ENCODE measurements around the gene RMDN3. TPM values are rescaled to one million over a fixed set of nuclear protein-coding genes. Genes with fewer than 3 reads are reported as not detected.

Gene RMDN3
- total and polyA plus RNA-seq, 9 of the 15 experiments (the other 6 are each of a cell fraction or from before 2014, with no cell fraction given), result 8.1 to 38.2 (median 25.9) TPM

GRCh38 chr15:40694688-40695468 is 60.2 kb downstream of the RMDN3 start, which contains the start of gene RAD51 (continued):
- TF ChIP-seq FOXO4 (CRISPR knock-in tag; IDR thresholded peaks at IDR 0.05) (no peak), RB1 (IDR thresholded peaks at IDR 0.05; ENCODE audit: low read depth) (no peak; the same call in 1 of the 2 replicates), POLR2G (IDR thresholded peaks at IDR 0.05; ENCODE audit: low read depth, low read length) (peak; percentile 97), CCNT2 (IDR thresholded peaks at IDR 0.05; ENCODE audit: borderline replicate concordance, extremely low read depth, insufficient read length, low read depth, low read length) (peak; percentile 17), JUNB (CRISPR knock-in tag; conservative IDR thresholded peaks at IDR 0.05) (no peak), TRIM28 (IDR thresholded peaks at IDR 0.05) (no peak), TARDBP (IDR thresholded peaks at IDR 0.05) (no peak), CREB3 (tag; conservative IDR thresholded peaks at IDR 0.05; ENCODE audit: low read depth) (no peak), ZNF165 (CRISPR knock-in tag; IDR thresholded peaks at IDR 0.05; ENCODE audit: borderline replicate concordance) (no peak), ZNF24 (IDR thresholded peaks at IDR 0.05) (no peak; the same call in 1 of the 2 replicates), ILF3 (IDR thresholded peaks at IDR 0.05; ENCODE audit: borderline replicate concordance) (no peak), GABPB1 (CRISPR knock-in tag; IDR thresholded peaks at IDR 0.05) (peak; percentile 85), ZKSCAN3 (CRISPR knock-in tag; IDR thresholded peaks at IDR 0.05) (no peak), ZFP30 (CRISPR knock-in tag; IDR thresholded peaks at IDR 0.05; ENCODE audit: borderline replicate concordance) (no peak), CBFA2T2 (conservative IDR thresholded peaks at IDR 0.05) (no peak), CLOCK (CRISPR knock-in tag; IDR thresholded peaks at IDR 0.05; ENCODE audit: borderline replicate concordance) (no peak), KDM5B (IDR thresholded peaks at IDR 0.05; ENCODE audit: insufficient replicate concordance, low read depth, low read length) (peak; percentile 59), ZNF561 (CRISPR knock-in tag; conservative IDR thresholded peaks at IDR 0.05) (no peak), SP1 (CRISPR knock-in tag; IDR thresholded peaks at IDR 0.05) (peak; percentile 90), TAF15 (IDR thresholded peaks at IDR 0.05; ENCODE audit: low read depth, low read length) (no peak), HINFP (tag; conservative IDR thresholded peaks at IDR 0.05; ENCODE audit: low read depth) (peak; percentile 90)

All from K562 (cell line).